Left lung (tissue), 10 donors: ENCODE results near the gene SPINT2. TPM values are rescaled to one million over a fixed set of nuclear protein-coding genes. Genes with fewer than 3 reads are reported as not detected.

Experiments used
- ATAC-seq: fragments of 200-7000 bp; cut with Tn5 transposase; one replicate; pipeline ENCODE4 v1.9.1; 2020; ENCODE audit warnings: moderate library complexity
- DNase-seq, 4 donors: peaks; one replicate each; pipeline ENCODE4 v3.0.0-alpha.2; 2013 to 2020
- H3K27ac ChIP-seq, 2 donors: fragments of 200-600 bp; sonication (generic) in 1 of 2; one replicate each; pipeline versions ENCODE4 v1.5.0 to v1.8.0; 2020 to 2021
- H3K27me3 ChIP-seq, 2 donors: fragments of 200-600 bp; sonication (generic) in 1 of 2; one replicate each; pipeline versions ENCODE4 v1.5.0 to v1.8.0; 2020 to 2021
- H3K36me3 ChIP-seq, 2 donors: fragments of 200-600 bp; sonication (generic) in 1 of 2; one replicate each; pipeline versions ENCODE4 v1.5.0 to v1.8.0; 2020 to 2021
- H3K4me1 ChIP-seq, 2 donors: fragments of 200-600 bp; one replicate each; pipeline ENCODE4 v1.8.0; 2021
- H3K4me3 ChIP-seq, 2 donors: fragments of 200-600 bp; sonication (generic) in 1 of 2; one replicate each; pipeline versions ENCODE4 v1.5.0 to v1.8.0; 2020 to 2021; ENCODE audit warnings: mild to moderate bottlenecking in 1 of 2
- H3K9me3 ChIP-seq, 2 donors: fragments of 200-600 bp; sonication (generic) in 1 of 2; one replicate each; pipeline versions ENCODE4 v1.5.0 to v1.8.0; 2020 to 2021
- intact Hi-C, 2 donors: fragments of 100-400 bp; cut with DNase I; formaldehyde crosslinking; loops; one replicate each; pipeline versions ENCODE4 v1.11.2 to v1.14.2; 2022
- polyA plus RNA-seq, 6 donors: library from polyadenylated mRNA; unstranded; fragments of 120-200 nt; gene quantifications; one replicate each; pipeline ENCODE4 v1.2.1, GENCODE V29; 2013; ENCODE audit not compliant: insufficient read length in 6 of 6
- total RNA-seq, 2 donors: library from RNA; stranded (reverse); fragmentation: NEBNext Ultra II Directional; extraction: Animal tissue kit (Norgen Biotek cat#: 25700); gene quantifications; one replicate each; pipeline ENCODE4 v1.2.1, GENCODE V29; 2021
- TF ChIP-seq, protein P1 (sequence below), 2 donors: fragments of 200-600 bp; sonication (generic) in 1 of 2; IDR thresholded peaks; one replicate each; pipeline versions ENCODE4 v1.5.0 to v1.8.0; 2021; ENCODE audit warnings: antibody characterized with exemption in 2 of 2
- donor health status: DM: no; HTN: yes; CAD: no.
- donor health status: DM: no; HTN: no; CAD: no.

SPINT2 gene
- total and polyA plus RNA-seq, 8 donors, result 206 to 317 (median 218) TPM

DNA sequence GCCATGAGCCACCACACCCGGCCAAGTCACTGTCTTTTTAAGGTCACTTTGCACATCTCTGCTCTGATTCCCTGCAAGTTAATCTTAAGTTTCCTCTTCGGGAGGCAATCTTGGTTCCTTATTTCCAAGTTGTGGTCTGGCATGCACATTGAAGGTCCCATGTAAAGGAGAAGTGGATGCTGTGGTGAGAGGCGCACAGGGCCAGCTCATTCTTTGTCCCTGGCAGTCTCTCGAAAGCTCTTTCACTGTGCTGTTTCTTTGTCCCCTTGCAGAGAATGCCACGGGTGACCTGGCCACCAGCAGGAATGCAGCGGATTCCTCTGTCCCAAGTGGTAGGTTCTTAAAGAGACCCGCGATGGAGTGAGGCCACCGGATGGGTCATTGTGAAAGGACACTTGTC is 23.2 kb downstream of the SPINT2 start:
- no peaks in the 10 kb centered on the region for H3K9me3 ChIP-seq
- intact Hi-C loops, result no loop called here
- peak overlapping the region in 1 of 2 donors; percentile 41 for H3K27ac ChIP-seq
- H3K4me3 ChIP-seq, result no peak overlapping the region
- ATAC-seq, result peak; percentile 27
- no peaks in the 10 kb centered on the region for H3K27me3 ChIP-seq
- H3K36me3 ChIP-seq, result peaks cover 0 to 60% of the 10 kb centered on the region in 2 donors
- H3K4me1 ChIP-seq, result peaks cover 5 to 52% of the 10 kb centered on the region in 2 donors
- DNase-seq, result peak in 1 of 4 donors; percentile 24
- TF ChIP-seq, protein P1, sequence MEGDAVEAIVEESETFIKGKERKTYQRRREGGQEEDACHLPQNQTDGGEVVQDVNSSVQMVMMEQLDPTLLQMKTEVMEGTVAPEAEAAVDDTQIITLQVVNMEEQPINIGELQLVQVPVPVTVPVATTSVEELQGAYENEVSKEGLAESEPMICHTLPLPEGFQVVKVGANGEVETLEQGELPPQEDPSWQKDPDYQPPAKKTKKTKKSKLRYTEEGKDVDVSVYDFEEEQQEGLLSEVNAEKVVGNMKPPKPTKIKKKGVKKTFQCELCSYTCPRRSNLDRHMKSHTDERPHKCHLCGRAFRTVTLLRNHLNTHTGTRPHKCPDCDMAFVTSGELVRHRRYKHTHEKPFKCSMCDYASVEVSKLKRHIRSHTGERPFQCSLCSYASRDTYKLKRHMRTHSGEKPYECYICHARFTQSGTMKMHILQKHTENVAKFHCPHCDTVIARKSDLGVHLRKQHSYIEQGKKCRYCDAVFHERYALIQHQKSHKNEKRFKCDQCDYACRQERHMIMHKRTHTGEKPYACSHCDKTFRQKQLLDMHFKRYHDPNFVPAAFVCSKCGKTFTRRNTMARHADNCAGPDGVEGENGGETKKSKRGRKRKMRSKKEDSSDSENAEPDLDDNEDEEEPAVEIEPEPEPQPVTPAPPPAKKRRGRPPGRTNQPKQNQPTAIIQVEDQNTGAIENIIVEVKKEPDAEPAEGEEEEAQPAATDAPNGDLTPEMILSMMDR (IDR thresholded peaks at IDR 0.05), result no peak

DNA sequence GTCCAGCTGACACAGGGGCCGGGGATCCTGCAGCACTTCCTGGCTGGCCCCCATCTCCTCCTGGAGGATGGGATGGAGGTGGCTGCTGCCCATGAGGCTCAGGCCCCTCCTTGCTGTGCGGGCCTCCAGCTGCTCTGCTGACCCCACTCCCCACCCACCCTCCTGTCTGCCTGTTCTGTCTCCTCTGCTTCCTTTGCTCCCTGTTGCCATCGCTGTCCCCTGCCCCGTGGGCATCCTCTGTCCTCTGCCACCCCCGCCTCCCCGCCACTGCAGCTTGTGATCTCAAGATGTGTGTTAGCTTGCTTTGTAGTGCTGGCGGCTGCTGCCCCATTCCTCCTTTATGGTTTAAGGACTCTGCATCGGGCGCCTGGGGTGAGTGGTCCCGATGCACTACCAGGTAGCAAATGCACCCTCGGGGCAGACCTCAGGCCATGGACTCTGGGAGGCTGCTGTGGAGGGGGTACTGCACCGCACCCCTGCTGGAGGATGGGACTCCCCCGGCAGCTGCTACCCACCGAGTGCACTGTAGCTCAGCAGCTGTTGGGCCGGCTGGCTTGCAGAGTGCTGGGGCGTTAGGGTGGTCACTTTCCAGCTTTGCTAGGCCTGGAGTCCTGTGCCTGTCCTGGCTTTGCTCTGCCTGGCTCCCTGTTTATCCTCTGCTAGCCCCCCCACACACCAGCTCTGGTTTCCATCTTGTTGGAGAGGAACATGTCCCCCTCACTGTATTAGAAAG is 23.9 kb downstream of the SPINT2 start:
- Histone ChIP-seq H3K9me3 (no peaks in the 10 kb centered on the region), H3K36me3 (peaks cover 0 to 67% of the 10 kb centered on the region in 2 donors), H3K27ac (no peak overlapping the region), H3K27me3 (no peaks in the 10 kb centered on the region), H3K4me3 (no peak overlapping the region), H3K4me1 (peaks cover 5 to 48% of the 10 kb centered on the region in 2 donors)
- TF ChIP-seq, protein P1 (IDR thresholded peaks at IDR 0.05), result no peak
- DNase-seq (peak in 1 of 4 donors; percentile 49), ATAC-seq (no peak)
- intact Hi-C loops, result no loop called here

DNA sequence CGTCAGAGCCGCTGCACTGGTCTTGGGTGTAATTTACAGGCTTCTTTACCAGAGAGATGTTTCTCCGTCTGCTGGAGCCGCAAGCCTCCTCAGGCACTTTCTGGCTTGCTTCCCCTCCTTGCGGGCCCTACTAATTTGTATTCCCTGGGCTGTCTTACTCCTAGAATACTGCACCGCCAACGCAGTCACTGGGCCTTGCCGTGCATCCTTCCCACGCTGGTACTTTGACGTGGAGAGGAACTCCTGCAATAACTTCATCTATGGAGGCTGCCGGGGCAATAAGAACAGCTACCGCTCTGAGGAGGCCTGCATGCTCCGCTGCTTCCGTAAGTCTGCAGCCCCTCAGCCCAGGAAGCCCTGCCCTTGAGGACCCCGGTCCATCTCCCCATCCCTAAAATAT is 25.6 kb downstream of the SPINT2 start:
- intact Hi-C loops, result no loop called here
- peaks cover 0 to 76% of the 10 kb centered on the region in 2 donors for H3K36me3 ChIP-seq
- H3K4me1 ChIP-seq, result peaks cover 5 to 33% of the 10 kb centered on the region in 2 donors
- DNase-seq (peak in 1 of 4 donors; percentile 21), ATAC-seq (no peak)
- TF ChIP-seq, protein P1 (IDR thresholded peaks at IDR 0.05), result no peak
- H3K27me3 ChIP-seq, result no peaks in the 10 kb centered on the region
- H3K9me3 ChIP-seq, result no peaks in the 10 kb centered on the region
- H3K27ac ChIP-seq, result no peak overlapping the region
- H3K4me3 ChIP-seq, result no peak overlapping the region

DNA sequence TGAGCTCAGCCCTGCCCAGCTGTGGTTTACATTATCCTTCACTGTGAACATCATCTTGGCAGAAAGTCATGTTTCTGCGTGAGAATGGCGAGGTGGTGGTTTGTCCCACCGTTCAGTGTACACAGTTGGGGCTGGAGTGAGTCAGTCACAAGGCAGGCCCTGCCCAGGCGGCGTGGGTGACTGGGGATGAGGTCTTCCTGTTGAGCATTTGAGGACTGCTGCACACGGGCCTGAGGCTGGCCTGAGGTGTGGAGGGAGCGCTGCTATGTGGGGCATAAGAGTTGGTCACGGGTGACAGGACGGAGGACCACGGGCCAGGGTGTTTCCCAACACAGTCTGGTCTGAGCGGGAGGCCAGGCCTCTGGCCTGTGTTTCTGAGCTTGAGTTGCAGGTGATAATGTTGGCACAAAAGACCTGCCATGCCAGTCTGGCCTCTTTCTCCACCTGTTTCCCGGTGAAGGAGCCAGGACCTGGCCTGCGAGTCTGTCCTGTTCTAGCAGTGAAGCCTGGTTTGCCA is 26.3 kb downstream of the SPINT2 start:
- DNase-seq, result peak in 3 of 4 donors; percentile 63 to 77 (median 71)
- H3K36me3 ChIP-seq, result peaks cover 0 to 72% of the 10 kb centered on the region in 2 donors
- TF ChIP-seq, protein P1 (IDR thresholded peaks at IDR 0.05), result no peak

DNA sequence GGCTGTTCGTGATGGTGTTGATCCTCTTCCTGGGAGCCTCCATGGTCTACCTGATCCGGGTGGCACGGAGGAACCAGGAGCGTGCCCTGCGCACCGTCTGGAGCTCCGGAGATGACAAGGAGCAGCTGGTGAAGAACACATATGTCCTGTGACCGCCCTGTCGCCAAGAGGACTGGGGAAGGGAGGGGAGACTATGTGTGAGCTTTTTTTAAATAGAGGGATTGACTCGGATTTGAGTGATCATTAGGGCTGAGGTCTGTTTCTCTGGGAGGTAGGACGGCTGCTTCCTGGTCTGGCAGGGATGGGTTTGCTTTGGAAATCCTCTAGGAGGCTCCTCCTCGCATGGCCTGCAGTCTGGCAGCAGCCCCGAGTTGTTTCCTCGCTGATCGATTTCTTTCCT is 27.5 kb downstream of the SPINT2 start:
- peak in 1 of 4 donors; percentile 10 for DNase-seq
- H3K4me3 ChIP-seq, result no peak overlapping the region
- no peaks in the 10 kb centered on the region for H3K9me3 ChIP-seq
- H3K27me3 ChIP-seq, result no peaks in the 10 kb centered on the region
- H3K4me1 ChIP-seq, result peaks cover 5 to 28% of the 10 kb centered on the region in 2 donors
- ATAC-seq, result no peak
- TF ChIP-seq, protein P1 (IDR thresholded peaks at IDR 0.05), result no peak
- H3K36me3 ChIP-seq, result peaks cover 0 to 68% of the 10 kb centered on the region in 2 donors
- intact Hi-C loops, result no loop called here
- H3K27ac ChIP-seq, result no peak overlapping the region

More for the DNA sequence above, 26.3 kb downstream of the SPINT2 start:
- intact Hi-C loops, result no loop called here
- H3K9me3 ChIP-seq, result no peaks in the 10 kb centered on the region
- ATAC-seq, result peak; percentile 82
- peak overlapping the region; percentile 2 to 30 for H3K27ac ChIP-seq
- H3K4me1 ChIP-seq, result peaks cover 5 to 28% of the 10 kb centered on the region in 2 donors
- H3K4me3 ChIP-seq, result no peak overlapping the region
- H3K27me3 ChIP-seq, result no peaks in the 10 kb centered on the region
